D341Med (cell line): ENCODE measurements around the gene PDE9A.

ENCODE experiments used
- DNase-seq: peaks from one replicate; pipeline ENCODE4 v3.0.0; 2012; ENCODE audit warnings: low spot score

Gene PDE9A

GRCh38 chr21:42740405-42740909 lies 87.0 kb downstream of the PDE9A start:
- no peak for DNase-seq

GRCh38 chr21:42741066-42741465 lies 87.6 kb downstream of the PDE9A start:
- DNase-seq, result no peak

- DNase-seq, result no peak
These were observed 91.4 kb downstream of the PDE9A start for GRCh38 chr21:42744520-42745445.

GRCh38 chr21:42745511-42746239 lies 92.3 kb downstream of the PDE9A start:
- no peak for DNase-seq

- no peak for DNase-seq
These were observed 92.8 kb downstream of the PDE9A start for GRCh38 chr21:42746240-42746592.

GRCh38 chr21:42746593-42747275 lies 93.3 kb downstream of the PDE9A start:
- DNase-seq, result no peak

GRCh38 chr21:42747276-42747701 lies 93.9 kb downstream of the PDE9A start:
- no peak for DNase-seq

- no peak for DNase-seq
These were observed 94.4 kb downstream of the PDE9A start for GRCh38 chr21:42747746-42748351.

- DNase-seq, result no peak
These were observed 95.3 kb downstream of the PDE9A start for GRCh38 chr21:42748620-42749176.

GRCh38 chr21:42750737-42751530 lies 97.5 kb downstream of the PDE9A start:
- no peak for DNase-seq

- DNase-seq, result no peak
These were observed 98.4 kb downstream of the PDE9A start for GRCh38 chr21:42751866-42752265.

GRCh38 chr21:42753804-42754203 lies 100.4 kb downstream of the PDE9A start:
- DNase-seq, result no peak

- DNase-seq, result no peak
These were observed 101.0 kb downstream of the PDE9A start for GRCh38 chr21:42754270-42754933.

GRCh38 chr21:42755031-42755665 lies 101.7 kb downstream of the PDE9A start:
- no peak for DNase-seq

GRCh38 chr21:42755766-42756579 lies 102.6 kb downstream of the PDE9A start:
- DNase-seq, result no peak

- DNase-seq, result no peak
These were observed 103.3 kb downstream of the PDE9A start for GRCh38 chr21:42756580-42757250.

GRCh38 chr21:42757422-42757821 lies 104.0 kb downstream of the PDE9A start:
- DNase-seq, result no peak
